A549 (cell line): ENCODE results near the gene TAF3. TPM values are rescaled to one million over a fixed set of nuclear protein-coding genes. Genes with fewer than 3 reads are reported as not detected.

Experiments used
- ATAC-seq, 2 experiments: fragments of 200-7000 bp in 1 of 2; fragments of >200 bp in 1 of 2; cut with Nextera tagmentation in 1 of 2; cut with Tn5 transposase in 1 of 2; 3 replicates each; pipeline versions ENCODE4 v1.8.0 to v1.9.1; 2018 to 2020; ENCODE audit warnings: mild to moderate bottlenecking in 1 of 2, moderate library complexity in 1 of 2
- CTCF ChIA-PET: fragments of 300-600 bp; sonication (Branson Sonifier 250); formaldehyde crosslinking; extraction: SDS; loops from one replicate; lab custom pipeline; 2021; ENCODE audit warnings: antibody characterized with exemption, inconsistent platforms; lab: Yijun Ruan, JAX
- POLR2A ChIA-PET: fragments of 350-600 bp; formaldehyde crosslinking; extraction: SDS; loops from one replicate; lab custom pipeline; 2021; ENCODE audit warnings: antibody characterized with exemption, inconsistent platforms; lab: Yijun Ruan, JAX
- DNase-seq, 2 experiments: peaks; one replicate each; pipeline versions ENCODE4 v3.0.0 to v3.0.0-alpha.2; 2011 to 2016; ENCODE audit warnings: low read depth in 1 of 2, low spot score in 1 of 2
- FAIRE-seq: peaks from 2 replicates; lab custom pipeline; 2011; peaks lifted over from hg19 to GRCh38; lab: Jason Lieb, UNC
- H3K27ac ChIP-seq, 2 experiments: fragments of >200 bp; sonication (Bioruptor Twin); formaldehyde crosslinking; 3 replicates each; pipeline ENCODE4 v1.5.1; 2016 to 2017
- H3K4me1 ChIP-seq: fragments of >200 bp; sonication (Bioruptor Twin); formaldehyde crosslinking; 3 replicates; pipeline ENCODE4 v1.6.1; 2016
- H3K4me2 ChIP-seq: fragments of >200 bp; sonication (Bioruptor Twin); formaldehyde crosslinking; 3 replicates; pipeline ENCODE4 v1.6.1; 2016
- H3K4me3 ChIP-seq: fragments of >200 bp; sonication (Bioruptor Twin); formaldehyde crosslinking; 3 replicates; pipeline ENCODE4 v1.5.1; 2016
- H3K9me3 ChIP-seq: fragments of >200 bp; sonication (Bioruptor Twin); formaldehyde crosslinking; 3 replicates; pipeline ENCODE4 v1.6.1; 2016
- CHD4 ChIP-seq: fragments of 200-600 bp; sonication (generic); IDR thresholded peaks from 2 replicates; pipeline ENCODE4 v1.6.1; 2016; ENCODE audit warnings: antibody characterized with exemption, mild to moderate bottlenecking, borderline replicate concordance
- CTCF ChIP-seq: fragments of >200 bp; sonication (Bioruptor Twin); formaldehyde crosslinking; IDR thresholded peaks from 3 replicates; pipeline ENCODE4 v1.5.1; 2016
- E2F6 ChIP-seq: IDR thresholded peaks from 2 replicates; pipeline ENCODE4 v1.6.1; 2012; ENCODE audit warnings: low read depth, borderline replicate concordance
- HOXA7 ChIP-seq: fragments of 250-450 bp; sonication (Bioruptor Pico); IDR thresholded peaks from 2 replicates; pipeline ENCODE4 v1.5.0; 2020; ENCODE audit warnings: mild to moderate bottlenecking, moderate library complexity
- KDM1A ChIP-seq: fragments of 200-600 bp; sonication (generic); IDR thresholded peaks from 2 replicates; pipeline ENCODE4 v1.6.1; 2016; ENCODE audit warnings: low read depth, mild to moderate bottlenecking
- PHF8 ChIP-seq: fragments of 200-600 bp; sonication (generic); IDR thresholded peaks from 2 replicates; pipeline ENCODE4 v1.6.1; 2016; ENCODE audit warnings: low read depth, mild to moderate bottlenecking, antibody characterized with exemption, moderate library complexity, borderline replicate concordance
- POLR2AphosphoS2 ChIP-seq: conservative IDR thresholded peaks from 2 replicates; pipeline ENCODE4 v1.6.1; 2012; ENCODE audit warnings: low read length, improper control_type of control experiment, inconsistent platforms
- RAD21 ChIP-seq, 2 experiments: fragments of >200 bp in 1 of 2; sonication (Bioruptor Twin) in 1 of 2; formaldehyde crosslinking in 1 of 2; IDR thresholded peaks in 1 of 2; conservative IDR thresholded peaks in 1 of 2; 2 replicates in 1 of 2; 3 replicates in 1 of 2; pipeline ENCODE4 v1.6.1; 2012 to 2018; ENCODE audit warnings: inconsistent platforms in 1 of 2
- SMC3 ChIP-seq: fragments of >200 bp; sonication (Bioruptor Twin); formaldehyde crosslinking; IDR thresholded peaks from 3 replicates; pipeline ENCODE4 v1.6.1; 2018; ENCODE audit warnings: inconsistent platforms
- TP53 ChIP-seq: fragments of 250-450 bp; sonication (Bioruptor Pico); IDR thresholded peaks from 2 replicates; pipeline ENCODE4 v1.5.0; 2021; ENCODE audit warnings: mild to moderate bottlenecking, moderate library complexity
- WGBS: methylation state at CpG from one replicate; pipeline ENCODE4 v1.1.6; 2017; ENCODE audit errors: missing lambda C conversion rate; 5-methylcytosine and 5-hydroxymethylcytosine counted together
- polyA plus RNA-seq, 4 experiments: library from polyadenylated mRNA; depleted of rRNA in 3 of 4; stranded (reverse); fragments of >200 nt; fragmentation: RNase III in 1 of 4; extraction: RNeasy Plus Mini Kit Qiagen cat#74134 plus additional on column Dnase treatment in 1 of 4; gene quantifications; 2 replicates in 3 of 4; 3 replicates in 1 of 4; pipeline ENCODE4 v1.2.3, GENCODE V29; 2011 to 2017

The TAF3 gene
- polyA plus RNA-seq, 2 of the 4 experiments (the other 2 are of a cell fraction): 5.7 to 6.1 TPM

- ChIA-PET CTCF (interaction anchor here (1.1 kb wide), 1 partner anchor 14 kb away, joined by 3 read pairs; no protein-coding TSS in a partner anchor), POLR2A (no interaction called here)
- WGBS: 93% methylated on average over 15 of the region's 15 CpGs
- Histone ChIP-seq H3K9me3 (no peaks in the 10 kb centered on the region), H3K4me3 (no peak overlapping the region), H3K27ac (no peak overlapping the region), H3K4me1 (peaks cover 6% of the 10 kb centered on the region; the same call in 1 of the 3 replicates), H3K4me2 (no peak overlapping the region)
- DNase-seq: no peak
- FAIRE-seq: no peak
- TF ChIP-seq TP53: no peak
- ATAC-seq: no peak
Measured at GRCh38 chr10:8057636-8058273, 239.4 kb downstream of the TAF3 start.

GRCh38 chr10:8058274-8059111 is 240.2 kb downstream of the TAF3 start:
- POLR2A ChIA-PET: no interaction called here
- H3K9me3 ChIP-seq: no peaks in the 10 kb centered on the region
- no peak overlapping the region for H3K4me3 ChIP-seq
- TF ChIP-seq PHF8 (no peak), HOXA7 (CRISPR knock-in tag) (no peak), RAD21 (conservative IDR thresholded peaks at IDR 0.05 in 1 of 2, IDR thresholded peaks at IDR 0.05 in 1 of 2) (no peak), KDM1A (no peak), POLR2AphosphoS2 (no peak)
- TF ChIP-seq, all 56 proteins: peak for 0
- Histone ChIP-seq H3K27ac (no peak overlapping the region), H3K4me2 (no peak overlapping the region), H3K4me1 (peaks cover 6% of the 10 kb centered on the region; the same call in 1 of the 3 replicates)
- DNase-seq (no peak), ATAC-seq (no peak), FAIRE-seq (no peak)
- CTCF ChIA-PET: interaction anchor here (0.7 to 1.2 kb wide), 3 partner anchors 14 to 576 kb away, joined by 3 read pairs; no protein-coding TSS in a partner anchor
- WGBS: 91% methylated on average over 29 of the region's 45 CpGs

GRCh38 chr10:8059191-8059936 is 241.1 kb downstream of the TAF3 start:
- peaks cover 6% of the 10 kb centered on the region; the same call in 1 of the 3 replicates for H3K4me1 ChIP-seq
- DNase-seq (no peak), ATAC-seq (no peak)

More at GRCh38 chr10:8059191-8059936, 241.1 kb downstream of the TAF3 start:
- no peak for TF ChIP-seq E2F6
- TF ChIP-seq RAD21 (conservative IDR thresholded peaks at IDR 0.05 in 1 of 2, IDR thresholded peaks at IDR 0.05 in 1 of 2): no peak
- TF ChIP-seq CTCF: no peak
- no peak for TF ChIP-seq SMC3
- no peak for TF ChIP-seq CHD4
- no peaks in the 10 kb centered on the region for H3K9me3 ChIP-seq
- H3K4me2 ChIP-seq: no peak overlapping the region
- no peak for FAIRE-seq
- ChIA-PET POLR2A (no interaction called here), CTCF (interaction anchor here (1.1 to 1.2 kb wide), 2 partner anchors 13 to 534 kb away, joined by 3 read pairs; no protein-coding TSS in a partner anchor)
- no peak overlapping the region for H3K27ac ChIP-seq
- H3K4me3 ChIP-seq: no peak overlapping the region
- WGBS: 90% methylated on average over 16 of the region's 16 CpGs
